ENCODE data around the gene HOXC9.

- no peak for TF ChIP-seq POLR2A (IDR thresholded peaks at IDR 0.05; ENCODE audit: low read length)
- TF ChIP-seq GATA1 (IDR thresholded peaks at IDR 0.05; ENCODE audit: low read depth, low read length), result no peak
Measured at GRCh38 chr12:54024127-54024526, 24.2 kb downstream of the HOXC9 start.
